PC-9 (cell line): Measurements from ENCODE around the gene MIGA2. TPM values are rescaled to one million over a fixed set of nuclear protein-coding genes. Genes with fewer than 3 reads are reported as not detected.

Experiments used
- BruUV-seq: library from RNA; stranded (reverse); fragments of 400-500 nt; replicated peaks from 2 replicates; lab custom pipeline; 2021; lab: Mats Ljungman, UMichigan
- CTCF ChIA-PET: fragments of 300-600 bp; sonication (Branson Sonifier 250); formaldehyde crosslinking; loops from one replicate; lab custom pipeline; 2022; ENCODE audit warnings: antibody characterized with exemption; lab: Charles Lee
- POLR2A ChIA-PET: fragments of 300-600 bp; sonication (Branson Sonifier 250); formaldehyde crosslinking; loops from one replicate; lab custom pipeline; 2022; ENCODE audit warnings: antibody characterized with exemption; ENCODE audit not compliant: unreplicated experiment; lab: Charles Lee
- DNase-seq, 2 experiments: peaks; one replicate each; pipeline versions ENCODE4 v3.0.0 to v3.0.0-alpha.2; 2015 to 2022; ENCODE audit warnings: mixed read lengths in 1 of 2
- H2AFZ ChIP-seq: fragments of 200-600 bp; sonication (generic); 2 replicates; pipeline ENCODE4 v1.8.1; 2017; ENCODE audit warnings: antibody characterized with exemption
- H3F3A ChIP-seq: fragments of 200-600 bp; sonication (generic); 2 replicates; pipeline ENCODE4 v1.8.1; 2017; ENCODE audit warnings: antibody characterized with exemption, mild to moderate bottlenecking, low read depth; ENCODE audit not compliant: insufficient read depth
- H3K27ac ChIP-seq: fragments of 200-600 bp; sonication (generic); 2 replicates; pipeline ENCODE4 v1.6.1; 2016; ENCODE audit warnings: mixed run types
- H3K27me3 ChIP-seq: fragments of 200-600 bp; sonication (generic); 2 replicates; pipeline ENCODE4 v1.6.1; 2016; ENCODE audit warnings: low read depth, mixed run types; ENCODE audit not compliant: insufficient read depth
- H3K36me3 ChIP-seq: fragments of 200-600 bp; sonication (generic); 2 replicates; pipeline ENCODE4 v1.6.1; 2016; ENCODE audit warnings: low read depth, mixed run types
- H3K4me1 ChIP-seq: fragments of 200-600 bp; sonication (generic); replicated peaks from 2 replicates; pipeline ENCODE4 v1.6.1; 2016; ENCODE audit warnings: mixed run types; ENCODE audit not compliant: insufficient read depth
- H3K4me2 ChIP-seq: fragments of 200-600 bp; sonication (generic); 2 replicates; pipeline ENCODE4 v1.6.1; 2017; ENCODE audit warnings: mixed run types
- H3K4me3 ChIP-seq: fragments of 200-600 bp; sonication (generic); 2 replicates; pipeline ENCODE4 v1.6.1; 2016; ENCODE audit warnings: mixed run types
- H3K79me2 ChIP-seq: fragments of 200-600 bp; sonication (generic); 2 replicates; pipeline ENCODE4 v1.6.1; 2017; ENCODE audit warnings: low read depth, mixed run types
- H3K9me2 ChIP-seq: fragments of 200-600 bp; sonication (generic); 2 replicates; pipeline ENCODE4 v1.8.1; 2017; ENCODE audit warnings: mild to moderate bottlenecking; ENCODE audit not compliant: insufficient read depth
- H3K9me3 ChIP-seq: fragments of 200-600 bp; sonication (generic); 2 replicates; pipeline ENCODE4 v1.8.1; 2016; ENCODE audit warnings: low read depth; ENCODE audit not compliant: insufficient read depth
- H4K20me1 ChIP-seq: fragments of 200-600 bp; sonication (generic); 2 replicates; pipeline ENCODE4 v1.8.1; 2017; ENCODE audit not compliant: insufficient read depth
- CTCF ChIP-seq: fragments of 200-600 bp; sonication (generic); conservative IDR thresholded peaks from 2 replicates; pipeline ENCODE4 v1.6.1; 2017; ENCODE audit warnings: mixed run types, antibody characterized with exemption, mild to moderate bottlenecking, moderate library complexity
- EZH2 ChIP-seq: fragments of 200-600 bp; sonication (generic); IDR thresholded peaks from 2 replicates; pipeline ENCODE4 v1.8.0; 2017; ENCODE audit warnings: antibody characterized with exemption, low read depth
- intact Hi-C: fragments of 100-400 bp; cut with micrococcal nuclease; formaldehyde crosslinking; loops from one replicate; pipeline ENCODE4 v1.10.0; 2022; ENCODE audit not compliant: unreplicated experiment
- total RNA-seq: library from RNA; stranded (reverse); gene quantifications from 2 replicates; pipeline ENCODE4 v1.2.3, GENCODE V29; 2021

MIGA2 gene
- total RNA-seq, 1 experiment from 2014 or later, result 40.7 TPM

DNA sequence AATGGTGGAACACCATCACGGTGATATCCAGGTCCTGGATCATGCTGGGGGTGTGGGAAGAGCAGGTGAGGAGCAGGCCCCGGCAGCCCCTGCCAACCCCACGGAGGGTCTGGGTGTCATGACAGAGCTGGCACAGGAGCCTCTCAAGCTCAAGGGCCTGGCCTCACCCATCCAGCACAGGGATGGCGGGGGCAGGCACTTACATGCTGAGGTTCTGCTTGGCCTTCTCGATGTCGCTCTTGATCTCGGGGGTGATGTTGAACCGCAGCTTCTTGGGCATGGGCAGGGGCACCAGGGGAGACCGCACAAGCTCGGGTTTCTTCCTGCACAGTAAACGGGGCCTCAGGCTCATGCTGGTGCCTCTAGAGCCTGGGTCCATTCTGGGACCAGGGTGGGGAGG is 61.9 kb downstream of the MIGA2 start:
- Histone ChIP-seq H3K4me1 (peaks cover 7% of the 10 kb centered on the region), H3K4me2 (no peak overlapping the region), H3F3A (no peaks in the 10 kb centered on the region), H4K20me1 (no peaks in the 10 kb centered on the region), H3K9me3 (no peaks in the 10 kb centered on the region), H3K79me2 (no peaks in the 10 kb centered on the region), H3K4me3 (no peak overlapping the region), H3K27me3 (no peaks in the 10 kb centered on the region), H3K36me3 (no peaks in the 10 kb centered on the region), H3K27ac (no peak overlapping the region), H3K9me2 (no peaks in the 10 kb centered on the region), H2AFZ (no peak overlapping the region)
- no TSS peak for BruUV-seq
- ChIA-PET POLR2A (no interaction called here), CTCF (interaction anchor here (0.5 kb wide), 1 partner anchor 17 kb away, joined by 3 read pairs; no protein-coding TSS in a partner anchor)
- DNase-seq, result peak in 1 of 2 experiments; percentile 8
- intact Hi-C loops, result no loop called here
- no peak for TF ChIP-seq EZH2
- TF ChIP-seq CTCF, result no peak

GRCh38 chr9:129100383-129101169 is 64.2 kb downstream of the MIGA2 start:
- no peaks in the 10 kb centered on the region for H3K9me2 ChIP-seq
- H3F3A ChIP-seq, result no peaks in the 10 kb centered on the region
- no peaks in the 10 kb centered on the region for H3K79me2 ChIP-seq
- no peak for DNase-seq
- POLR2A ChIA-PET, result no interaction called here
- no peak overlapping the region for H3K4me2 ChIP-seq
- intact Hi-C loops, result loop anchor here (5.0 kb wide), 1 partner anchor 93 kb away; no protein-coding TSS in a partner anchor
- CTCF ChIA-PET, result no interaction called here
- no peaks in the 10 kb centered on the region for H3K9me3 ChIP-seq
- no peaks in the 10 kb centered on the region for H3K36me3 ChIP-seq
- no peak overlapping the region for H2AFZ ChIP-seq
- H3K4me3 ChIP-seq, result no peak overlapping the region
- no peaks in the 10 kb centered on the region for H3K27me3 ChIP-seq
- BruUV-seq, result no TSS peak
- TF ChIP-seq CTCF (no peak), EZH2 (no peak)
- no peaks in the 10 kb centered on the region for H4K20me1 ChIP-seq
- peaks cover 16% of the 10 kb centered on the region for H3K4me1 ChIP-seq
- H3K27ac ChIP-seq, result no peak overlapping the region

DNA sequence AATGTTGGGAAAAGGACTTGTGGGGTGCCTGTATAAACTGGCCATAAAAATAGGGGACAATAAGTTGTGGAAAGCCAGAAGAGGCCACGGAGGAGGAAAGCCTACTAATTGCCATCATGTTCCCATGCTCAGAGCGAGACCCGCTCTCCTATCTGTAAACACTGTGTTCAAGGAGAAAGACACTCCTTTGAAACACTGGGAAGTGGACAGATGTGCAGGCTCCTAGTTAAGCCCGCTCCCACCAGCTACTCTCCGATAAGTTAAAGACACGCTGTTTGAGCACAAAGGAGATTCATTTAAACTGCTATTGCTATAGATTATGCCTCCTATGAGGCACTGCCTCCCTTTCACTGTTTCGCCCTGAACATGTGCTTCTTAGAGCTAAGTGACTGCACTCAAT is 64.9 kb downstream of the MIGA2 start:
- no TSS peak for BruUV-seq
- no peak overlapping the region for H3K27ac ChIP-seq
- no peaks in the 10 kb centered on the region for H3K9me3 ChIP-seq
- no peak overlapping the region for H3K4me3 ChIP-seq
- no peak overlapping the region for H3K4me2 ChIP-seq
- ChIA-PET CTCF (interaction anchor here (0.7 kb wide), 1 partner anchor 17 kb away, joined by 3 read pairs; no protein-coding TSS in a partner anchor), POLR2A (no interaction called here)
- DNase-seq, result peak in 1 of 2 experiments; percentile 4
- intact Hi-C loops, result loop anchor here (5.0 kb wide), 1 partner anchor 94 kb away; no protein-coding TSS in a partner anchor
- H2AFZ ChIP-seq, result no peak overlapping the region
- TF ChIP-seq EZH2 (no peak), CTCF (no peak)
- no peaks in the 10 kb centered on the region for H3K36me3 ChIP-seq
- H4K20me1 ChIP-seq, result no peaks in the 10 kb centered on the region
- no peaks in the 10 kb centered on the region for H3K9me2 ChIP-seq
- H3K27me3 ChIP-seq, result no peaks in the 10 kb centered on the region
- no peaks in the 10 kb centered on the region for H3F3A ChIP-seq
- H3K4me1 ChIP-seq, result peaks cover 16% of the 10 kb centered on the region
- no peaks in the 10 kb centered on the region for H3K79me2 ChIP-seq
